HCT116 (cell line): ENCODE measurements around the gene CTSL. TPM values are rescaled to one million over a fixed set of nuclear protein-coding genes. Genes with fewer than 3 reads are reported as not detected.

Experiments
- ATAC-seq: fragments of 200-7000 bp; cut with Tn5 transposase; 2 replicates; pipeline ENCODE4 v1.9.1; 2020; ENCODE audit warnings: mild to moderate bottlenecking, moderate library complexity
- BruUV-seq: library from RNA; stranded (reverse); fragments of 400-500 nt; replicated peaks from 2 replicates; lab custom pipeline; 2021; lab: Mats Ljungman, UMichigan
- CTCF ChIA-PET: fragments of 300-600 bp; sonication (Branson Sonifier 250); formaldehyde crosslinking; loops from one replicate; lab custom pipeline; 2021; ENCODE audit warnings: antibody characterized with exemption; lab: Charles Lee
- POLR2A ChIA-PET: fragments of 300-600, 350-600 bp; sonication (Branson Sonifier 250); formaldehyde crosslinking; loops from one replicate; lab custom pipeline; 2021; ENCODE audit warnings: antibody characterized with exemption; lab: Charles Lee
- RAD21 ChIA-PET, 2 experiments: fragments of 300-600 bp; sonication (Branson Sonifier 250); formaldehyde crosslinking; loops; one replicate each; lab custom pipeline; 2023; ENCODE audit warnings: low total read pairs in 2 of 2; ENCODE audit not compliant: uncharacterized antibody in 2 of 2, unreplicated experiment in 2 of 2, low non-redundant PET in 1 of 2; lab: Charles Lee
- DNase-seq: peaks from one replicate; pipeline ENCODE4 v3.0.0-alpha.2; 2010; ENCODE audit warnings: low read depth, low spot score
- H2AFZ ChIP-seq: fragments of 200-600 bp; shearing (Covaris generic), sonication (generic); 2 replicates; pipeline ENCODE4 v1.6.1; 2017; ENCODE audit warnings: low read depth, mixed run types, mixed read lengths, antibody characterized with exemption, low read length; ENCODE audit not compliant: poor library complexity, severe bottlenecking
- H3K27ac ChIP-seq: 2 replicates; pipeline ENCODE4 v1.5.1; 2012; ENCODE audit warnings: low read depth, low read length
- H3K27me3 ChIP-seq: fragments of 200-600 bp; sonication (generic); 2 replicates; pipeline ENCODE4 v1.6.1; 2016; ENCODE audit warnings: mixed run types, low read length, mixed read lengths; ENCODE audit not compliant: insufficient read depth
- H3K36me3 ChIP-seq, 2 experiments: fragments of 200-500 bp in 1 of 2; fragments of 200-600 bp in 1 of 2; sonication (Bioruptor generic) in 1 of 2; sonication (generic) in 1 of 2; 2 replicates each; pipeline versions ENCODE4 v1.5.1 to v1.6.1; 2014 to 2016; ENCODE audit warnings: low read length in 2 of 2, inconsistent platforms in 1 of 2, mixed read lengths in 1 of 2, mixed run types in 1 of 2; ENCODE audit not compliant: insufficient read depth in 2 of 2, control insufficient read depth in 1 of 2
- H3K4me1 ChIP-seq, 2 experiments: fragments of 200-600 bp in 1 of 2; sonication (generic) in 1 of 2; 2 replicates each; pipeline versions ENCODE4 v1.5.1 to v1.6.1; 2012 to 2017; ENCODE audit warnings: low read length in 2 of 2, inconsistent platforms in 1 of 2, mild to moderate bottlenecking in 1 of 2, mixed read lengths in 1 of 2, mixed run types in 1 of 2, moderate library complexity in 1 of 2; ENCODE audit not compliant: insufficient read depth in 2 of 2, control insufficient read depth in 1 of 2
- H3K4me2 ChIP-seq: fragments of 200-600 bp; sonication (generic); 2 replicates; pipeline ENCODE4 v1.6.1; 2017; ENCODE audit warnings: mixed run types, low read length, mixed read lengths
- H3K4me3 ChIP-seq, 2 experiments: fragments of 200-600 bp in 1 of 2; sonication (generic) in 1 of 2; replicated peaks in 1 of 2; 2 replicates each; pipeline ENCODE4 v1.5.1; 2011 to 2016; ENCODE audit warnings: low read length in 2 of 2, control low read depth in 1 of 2, low read depth in 1 of 2, mild to moderate bottlenecking in 1 of 2, mixed read lengths in 1 of 2, mixed run types in 1 of 2
- H3K79me2 ChIP-seq: fragments of 200-600 bp; sonication (generic); 2 replicates; pipeline ENCODE4 v1.6.1; 2017; ENCODE audit warnings: mild to moderate bottlenecking, mixed run types, low read length, moderate library complexity, mixed read lengths; ENCODE audit not compliant: insufficient read depth
- H3K9ac ChIP-seq: fragments of 200-600 bp; sonication (generic); 2 replicates; pipeline ENCODE4 v1.6.1; 2016; ENCODE audit warnings: low read length, mixed read lengths
- H3K9me2 ChIP-seq: fragments of 200-600 bp; sonication (generic), shearing (Covaris generic); 2 replicates; pipeline ENCODE4 v1.6.1; 2017; ENCODE audit warnings: mixed run types, mild to moderate bottlenecking, moderate library complexity; ENCODE audit not compliant: insufficient read depth
- H3K9me3 ChIP-seq, 2 experiments: fragments of 200-500 bp in 1 of 2; fragments of 200-600 bp in 1 of 2; sonication (Bioruptor generic) in 1 of 2; sonication (generic) in 1 of 2; 2 replicates each; pipeline ENCODE4 v1.6.1; 2014 to 2017; ENCODE audit warnings: low read length in 2 of 2, mixed read lengths in 2 of 2, inconsistent platforms in 1 of 2, low read depth in 1 of 2, mild to moderate bottlenecking in 1 of 2, mixed run types in 1 of 2, moderate library complexity in 1 of 2; ENCODE audit not compliant: control insufficient read depth in 1 of 2, insufficient read depth in 1 of 2
- H4K20me1 ChIP-seq: fragments of 200-600 bp; sonication (generic), shearing (Covaris generic); 2 replicates; pipeline ENCODE4 v1.6.1; 2017; ENCODE audit warnings: mixed run types, mild to moderate bottlenecking, moderate library complexity; ENCODE audit not compliant: insufficient read depth
- CBX3 ChIP-seq: IDR thresholded peaks from 2 replicates; pipeline ENCODE4 v1.6.1; 2012; ENCODE audit warnings: low read depth
- CEBPB ChIP-seq: IDR thresholded peaks from 2 replicates; pipeline ENCODE4 v1.6.1; 2012; ENCODE audit warnings: low read depth
- EZH2phosphoT487 ChIP-seq: fragments of 200-600 bp; IDR thresholded peaks from 2 replicates; pipeline ENCODE4 v1.6.1; 2018; ENCODE audit warnings: antibody characterized with exemption, borderline replicate concordance
- POLR2A ChIP-seq: IDR thresholded peaks from 2 replicates; pipeline ENCODE4 v1.7.0; 2011; ENCODE audit warnings: borderline replicate concordance; ENCODE audit not compliant: insufficient read depth, insufficient read length; ENCODE audit errors: extremely low read depth
- POLR2AphosphoS5 ChIP-seq: IDR thresholded peaks from 2 replicates; pipeline ENCODE4 v1.6.1; 2011; ENCODE audit warnings: mild to moderate bottlenecking, low read depth, low read length, moderate library complexity
- REST ChIP-seq: IDR thresholded peaks from 2 replicates; pipeline ENCODE4 v1.6.1; 2012; ENCODE audit warnings: low read depth
- TCF7L2 ChIP-seq: IDR thresholded peaks from 2 replicates; pipeline ENCODE4 v1.7.0; 2011; ENCODE audit warnings: borderline replicate concordance, inconsistent platforms; ENCODE audit not compliant: insufficient read depth, insufficient read length; ENCODE audit errors: extremely low read depth
- intact Hi-C: fragments of 100-400 bp; cut with micrococcal nuclease; formaldehyde crosslinking; loops from 2 replicates; pipeline ENCODE4 v1.10.0; 2022
- total RNA-seq: library from RNA; stranded (reverse); gene quantifications from one replicate; pipeline ENCODE4 v1.2.1, GENCODE V29; 2021; ENCODE audit not compliant: unreplicated experiment
- TF ChIP-seq, protein P1 (sequence below): IDR thresholded peaks from 2 replicates; pipeline ENCODE4 v1.6.1; 2011; ENCODE audit warnings: mild to moderate bottlenecking, low read length, moderate library complexity; ENCODE audit not compliant: insufficient replicate concordance; ENCODE audit errors: extremely low read depth

The CTSL gene
- total RNA-seq, 1 experiment from 2014 or later, result 63.1 TPM

GRCh38 chr9:87698069-87698809, 27.7 kb upstream of the CTSL start:
- Histone ChIP-seq H4K20me1 (no peaks in the 10 kb centered on the region), H3K27me3 (no peaks in the 10 kb centered on the region)
- intact Hi-C loops, result no loop called here
- no peak for TF ChIP-seq TCF7L2
- TF ChIP-seq CBX3, result no peak
- TF ChIP-seq POLR2AphosphoS5, result no peak
- TF ChIP-seq POLR2A, result no peak
- TF ChIP-seq EZH2phosphoT487, result no peak
- TF ChIP-seq CEBPB, result no peak
- no peak for TF ChIP-seq REST
- TF ChIP-seq, protein P1, sequence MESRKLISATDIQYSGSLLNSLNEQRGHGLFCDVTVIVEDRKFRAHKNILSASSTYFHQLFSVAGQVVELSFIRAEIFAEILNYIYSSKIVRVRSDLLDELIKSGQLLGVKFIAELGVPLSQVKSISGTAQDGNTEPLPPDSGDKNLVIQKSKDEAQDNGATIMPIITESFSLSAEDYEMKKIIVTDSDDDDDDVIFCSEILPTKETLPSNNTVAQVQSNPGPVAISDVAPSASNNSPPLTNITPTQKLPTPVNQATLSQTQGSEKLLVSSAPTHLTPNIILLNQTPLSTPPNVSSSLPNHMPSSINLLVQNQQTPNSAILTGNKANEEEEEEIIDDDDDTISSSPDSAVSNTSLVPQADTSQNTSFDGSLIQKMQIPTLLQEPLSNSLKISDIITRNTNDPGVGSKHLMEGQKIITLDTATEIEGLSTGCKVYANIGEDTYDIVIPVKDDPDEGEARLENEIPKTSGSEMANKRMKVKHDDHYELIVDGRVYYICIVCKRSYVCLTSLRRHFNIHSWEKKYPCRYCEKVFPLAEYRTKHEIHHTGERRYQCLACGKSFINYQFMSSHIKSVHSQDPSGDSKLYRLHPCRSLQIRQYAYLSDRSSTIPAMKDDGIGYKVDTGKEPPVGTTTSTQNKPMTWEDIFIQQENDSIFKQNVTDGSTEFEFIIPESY, result no peak
- TF ChIP-seq, all 23 proteins: peak for 0
- H3K4me2 ChIP-seq, result no peak overlapping the region
- H3K9ac ChIP-seq, result no peak overlapping the region
- no peak overlapping the region for H3K4me3 ChIP-seq
- no peaks in the 10 kb centered on the region for H3K9me2 ChIP-seq
- H3K79me2 ChIP-seq, result no peaks in the 10 kb centered on the region
- ChIA-PET POLR2A (no interaction called here), RAD21 (no interaction called here), CTCF (no interaction called here)
- H3K4me1 ChIP-seq, result peaks cover 0 to 6% of the 10 kb centered on the region in 2 experiments; a peak in 2 of 4 replicates
- ATAC-seq (no peak), DNase-seq (no peak)
- H3K27ac ChIP-seq, result no peak overlapping the region
- H3K36me3 ChIP-seq, result no peaks in the 10 kb centered on the region
- H2AFZ ChIP-seq, result no peak overlapping the region
- BruUV-seq, result no TSS peak
- no peaks in the 10 kb centered on the region for H3K9me3 ChIP-seq
